Measurements from ENCODE around the gene UNC5B. TPM values are rescaled to one million over a fixed set of nuclear protein-coding genes. Genes with fewer than 3 reads are reported as not detected.

Gene UNC5B
- total RNA-seq, 1 experiment from 2014 or later = 80.5 TPM

- Mint-ChIP-seq H3K27me3 (ENCODE audit: insufficient read depth, unreplicated experiment) (no peaks in the 10 kb centered on the region), H3K4me1 (ENCODE audit: insufficient read depth, unreplicated experiment) (peaks cover 39% of the 10 kb centered on the region), H3K9me3 (ENCODE audit: unreplicated experiment) (no peaks in the 10 kb centered on the region), H3K36me3 (ENCODE audit: insufficient read depth, unreplicated experiment) (peaks cover 6% of the 10 kb centered on the region), H3K27ac (ENCODE audit: low read depth, unreplicated experiment) (no peak overlapping the region), H3K4me3 (ENCODE audit: unreplicated experiment) (no peak overlapping the region)
- ChIA-PET CTCF (interaction anchor here (0.6 to 1.9 kb wide), 5 partner anchors 19 to 790 kb away, joined by 3 to 8 read pairs (median 3); partner anchors contain the start of gene SLC29A3), POLR2A (interaction anchor here (0.7 to 3.1 kb wide), 10 partner anchors 10 to 500 kb away, joined by 3 to 23 read pairs (median 4); no protein-coding TSS in a partner anchor)
- no TSS peak for BruUV-seq (replicated peaks)
- no peak for DNase-seq (ENCODE audit: unreplicated experiment)
- intact Hi-C loops (cut with micrococcal nuclease) = no loop called here
- no peak for TF ChIP-seq CTCF (IDR thresholded peaks at IDR 0.05; ENCODE audit: unreplicated experiment)
Measured at GRCh38 chr10:71338728-71339495, 126.5 kb downstream of the UNC5B start.

- Mint-ChIP-seq H3K27ac (ENCODE audit: low read depth, unreplicated experiment) (peak overlapping the region; percentile 84), H3K36me3 (ENCODE audit: insufficient read depth, unreplicated experiment) (peaks cover 1% of the 10 kb centered on the region), H3K27me3 (ENCODE audit: insufficient read depth, unreplicated experiment) (no peaks in the 10 kb centered on the region), H3K4me3 (ENCODE audit: unreplicated experiment) (peak overlapping the region; percentile 31), H3K4me1 (ENCODE audit: insufficient read depth, unreplicated experiment) (peaks cover 36% of the 10 kb centered on the region), H3K9me3 (ENCODE audit: unreplicated experiment) (no peaks in the 10 kb centered on the region)
- no peak for TF ChIP-seq CTCF (IDR thresholded peaks at IDR 0.05; ENCODE audit: unreplicated experiment)
- POLR2A ChIA-PET = interaction anchor here (0.7 to 3.1 kb wide), 6 partner anchors 9 to 499 kb away, joined by 3 to 23 read pairs (median 6); no protein-coding TSS in a partner anchor
- no TSS peak for BruUV-seq (replicated peaks)
- intact Hi-C loops (cut with micrococcal nuclease) = no loop called here
- CTCF ChIA-PET = interaction anchor here (0.9 to 1.9 kb wide), 4 partner anchors 8 to 356 kb away, joined by 3 to 8 read pairs (median 4); partner anchors contain the start of gene SLC29A3
- peak; percentile 65 for DNase-seq (ENCODE audit: unreplicated experiment)
Measured at GRCh38 chr10:71339796-71340589, 127.6 kb downstream of the UNC5B start.

GRCh38 chr10:71342573-71343391 lies 130.4 kb downstream of the UNC5B start:
- Mint-ChIP-seq H3K27ac (ENCODE audit: low read depth, unreplicated experiment) (peak overlapping the region; percentile 23), H3K9me3 (ENCODE audit: unreplicated experiment) (no peaks in the 10 kb centered on the region), H3K4me3 (ENCODE audit: unreplicated experiment) (no peak overlapping the region), H3K27me3 (ENCODE audit: insufficient read depth, unreplicated experiment) (no peaks in the 10 kb centered on the region), H3K4me1 (ENCODE audit: insufficient read depth, unreplicated experiment) (peaks cover 31% of the 10 kb centered on the region), H3K36me3 (ENCODE audit: insufficient read depth, unreplicated experiment) (no peaks in the 10 kb centered on the region)
- intact Hi-C loops (cut with micrococcal nuclease) = no loop called here
- POLR2A ChIA-PET = interaction anchor here (0.6 to 1.7 kb wide), 2 partner anchors 23 to 34 kb away, joined by 3 read pairs; no protein-coding TSS in a partner anchor
- no TSS peak for BruUV-seq (replicated peaks)
- no peak for DNase-seq (ENCODE audit: unreplicated experiment)
- CTCF ChIA-PET = interaction anchor here (1.0 to 1.2 kb wide), 3 partner anchors 23 to 424 kb away, joined by 3 to 4 read pairs (median 3); partner anchors contain the start of gene SLC29A3
- no peak for TF ChIP-seq CTCF (IDR thresholded peaks at IDR 0.05; ENCODE audit: unreplicated experiment)

Data from MCF 10A (cell line).